BE2C (cell line): ENCODE results near the gene ATG101.

Experiments used
- DNase-seq: peaks from one replicate; pipeline ENCODE4 v3.0.0-alpha.2; 2020
- H3K27me3 ChIP-seq: fragments of 250-450 bp; sonication (Bioruptor Pico); 2 replicates; pipeline ENCODE4 v1.5.1; 2020; ENCODE audit warnings: mild to moderate bottlenecking
- H3K36me3 ChIP-seq: fragments of 250-450 bp; sonication (Bioruptor Pico); 2 replicates; pipeline ENCODE4 v1.5.1; 2020; ENCODE audit warnings: mild to moderate bottlenecking
- H3K4me1 ChIP-seq: fragments of 250-450 bp; sonication (Bioruptor Pico); 2 replicates; pipeline ENCODE4 v1.5.1; 2020
- H3K4me3 ChIP-seq: 2 replicates; pipeline ENCODE4 v1.5.1; 2011; ENCODE audit warnings: low read depth, low read length
- H3K9me3 ChIP-seq: fragments of 250-450 bp; sonication (Bioruptor Pico); 2 replicates; pipeline ENCODE4 v1.5.1; 2020
- TF ChIP-seq, protein P1 (sequence below): IDR thresholded peaks from 2 replicates; pipeline ENCODE4 v1.5.1; 2012; ENCODE audit warnings: mild to moderate bottlenecking, low read depth, low read length

ATG101 gene

DNA sequence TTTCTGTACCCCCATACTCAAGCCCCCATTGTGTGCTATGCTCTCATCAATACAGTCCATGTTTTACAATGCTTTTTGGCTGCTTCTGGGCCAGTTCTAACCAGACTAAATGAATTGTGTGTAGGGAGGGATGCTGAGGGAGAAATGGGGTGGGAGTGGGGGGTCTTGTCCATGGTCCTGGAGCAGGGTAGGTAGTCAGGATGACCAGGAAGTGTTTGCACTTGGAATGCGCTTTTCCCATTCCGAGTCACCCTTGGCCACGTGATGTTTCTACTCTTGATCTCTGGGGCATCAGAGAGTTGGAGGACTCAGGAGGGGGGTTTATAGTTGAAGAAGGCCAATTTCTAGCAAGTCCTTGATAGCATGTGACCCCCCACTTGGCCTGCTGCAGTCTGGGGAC lies 8.5 kb downstream of the ATG101 start:
- no peak for DNase-seq
- no peaks in the 10 kb centered on the region for H3K9me3 ChIP-seq
- H3K4me3 ChIP-seq = no peak overlapping the region
- peaks cover 41% of the 10 kb centered on the region for H3K4me1 ChIP-seq
- H3K27me3 ChIP-seq = no peaks in the 10 kb centered on the region
- H3K36me3 ChIP-seq = peaks cover 46% of the 10 kb centered on the region
- TF ChIP-seq, protein P1, sequence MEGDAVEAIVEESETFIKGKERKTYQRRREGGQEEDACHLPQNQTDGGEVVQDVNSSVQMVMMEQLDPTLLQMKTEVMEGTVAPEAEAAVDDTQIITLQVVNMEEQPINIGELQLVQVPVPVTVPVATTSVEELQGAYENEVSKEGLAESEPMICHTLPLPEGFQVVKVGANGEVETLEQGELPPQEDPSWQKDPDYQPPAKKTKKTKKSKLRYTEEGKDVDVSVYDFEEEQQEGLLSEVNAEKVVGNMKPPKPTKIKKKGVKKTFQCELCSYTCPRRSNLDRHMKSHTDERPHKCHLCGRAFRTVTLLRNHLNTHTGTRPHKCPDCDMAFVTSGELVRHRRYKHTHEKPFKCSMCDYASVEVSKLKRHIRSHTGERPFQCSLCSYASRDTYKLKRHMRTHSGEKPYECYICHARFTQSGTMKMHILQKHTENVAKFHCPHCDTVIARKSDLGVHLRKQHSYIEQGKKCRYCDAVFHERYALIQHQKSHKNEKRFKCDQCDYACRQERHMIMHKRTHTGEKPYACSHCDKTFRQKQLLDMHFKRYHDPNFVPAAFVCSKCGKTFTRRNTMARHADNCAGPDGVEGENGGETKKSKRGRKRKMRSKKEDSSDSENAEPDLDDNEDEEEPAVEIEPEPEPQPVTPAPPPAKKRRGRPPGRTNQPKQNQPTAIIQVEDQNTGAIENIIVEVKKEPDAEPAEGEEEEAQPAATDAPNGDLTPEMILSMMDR = no peak

DNA sequence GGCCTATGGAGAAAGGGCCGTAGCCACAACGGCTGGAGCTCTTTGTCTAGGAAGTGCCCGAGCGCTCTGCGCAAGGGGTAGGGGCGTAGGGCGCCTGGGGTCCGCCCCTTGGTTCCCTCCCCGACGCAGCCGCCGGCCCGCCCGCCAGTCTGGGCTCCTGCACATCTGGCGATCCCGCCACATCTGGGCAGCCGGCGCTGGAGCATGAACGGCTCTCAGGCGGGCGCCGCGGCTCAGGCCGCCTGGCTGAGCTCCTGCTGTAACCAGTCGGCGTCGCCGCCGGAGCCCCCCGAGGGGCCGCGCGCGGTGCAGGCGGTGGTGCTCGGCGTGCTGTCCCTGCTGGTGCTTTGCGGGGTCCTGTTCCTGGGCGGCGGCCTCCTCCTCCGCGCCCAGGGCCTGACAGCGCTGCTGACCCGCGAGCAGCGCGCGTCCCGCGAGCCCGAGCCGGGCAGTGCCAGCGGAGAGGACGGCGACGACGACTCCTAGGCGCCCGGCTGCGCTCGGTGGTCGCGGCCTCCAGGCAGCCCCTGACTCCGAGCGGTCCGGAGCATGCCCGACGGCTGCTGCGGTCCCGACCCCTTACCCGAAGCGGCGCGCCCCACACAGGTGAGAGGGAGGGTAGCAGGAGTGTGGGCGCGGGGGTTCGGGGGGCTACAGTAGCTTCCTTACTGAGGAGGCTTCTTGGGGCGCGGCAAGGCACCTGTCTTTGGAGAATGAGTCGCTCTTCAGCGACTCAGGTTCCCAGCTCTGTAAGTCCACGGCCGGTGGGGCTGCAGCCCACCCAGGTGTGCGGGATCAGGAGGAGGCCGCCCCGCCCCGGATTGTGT lies 10.0 kb downstream of the ATG101 start, which contains the start of gene SMIM41:
SMIM41 (plus strand) TSS at position 129 of the 827 bp plus-strand sequence; CDS start at position 205, 76 bp downstream.
- H3K4me3 ChIP-seq = no peak within 1 kb of the TSS
- TF ChIP-seq, protein P1 = no peak
- H3K9me3 ChIP-seq = no peaks in the 10 kb centered on the region

DNA sequence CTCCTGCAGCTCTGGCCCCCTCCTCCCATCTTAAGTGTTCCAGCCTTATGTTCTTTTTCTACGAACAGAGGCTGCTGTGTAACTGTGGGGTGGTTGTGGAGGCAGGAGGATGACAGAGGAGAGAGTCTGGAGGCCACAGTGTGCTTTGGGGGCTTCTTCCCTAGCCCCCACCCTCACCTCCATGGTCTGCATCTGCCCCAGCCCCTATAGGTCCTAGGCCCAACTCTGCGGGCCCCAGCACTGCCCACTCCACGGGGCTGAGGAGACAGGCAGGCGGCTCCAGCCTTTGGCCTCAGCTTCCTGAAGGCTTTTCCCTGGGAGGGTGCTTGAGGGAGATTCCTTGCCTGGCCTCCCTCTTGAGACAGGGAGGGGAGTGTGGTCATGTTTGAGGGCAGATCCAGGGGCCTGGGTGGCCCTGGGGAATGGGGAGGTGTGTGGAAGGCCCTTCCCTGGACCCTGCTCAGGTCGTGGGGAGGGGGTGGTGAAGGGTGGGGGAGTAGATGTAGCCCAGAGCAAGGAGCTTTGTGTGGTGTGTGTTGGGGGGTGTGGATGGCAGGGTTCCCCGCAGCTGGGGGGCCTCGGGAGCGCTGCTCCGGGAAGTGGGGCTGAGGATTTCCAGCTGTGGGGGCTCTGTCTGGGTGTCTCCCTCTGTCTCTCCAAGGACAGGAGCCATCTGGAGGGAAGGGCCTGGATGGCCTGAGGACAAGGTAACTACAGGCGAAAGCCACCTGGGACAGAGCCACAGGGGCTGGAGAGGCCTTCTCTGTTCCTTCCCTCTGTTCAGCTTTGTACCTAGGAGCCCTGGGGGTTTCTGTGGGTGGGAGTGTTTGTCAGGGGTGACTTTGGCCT lies 10.8 kb downstream of the ATG101 start:
- TF ChIP-seq, protein P1 = no peak
- DNase-seq = no peak
- H3K27me3 ChIP-seq = no peaks in the 10 kb centered on the region
- no peak overlapping the region for H3K4me3 ChIP-seq
- H3K4me1 ChIP-seq = peaks cover 31% of the 10 kb centered on the region
- H3K36me3 ChIP-seq = peaks cover 33% of the 10 kb centered on the region
- H3K9me3 ChIP-seq = no peaks in the 10 kb centered on the region

More for the DNA sequence above, 10.0 kb downstream of the ATG101 start, which contains the start of gene SMIM41:
- Histone ChIP-seq H3K4me1 (peaks cover 32% of the 10 kb centered on the region), H3K36me3 (peaks cover 41% of the 10 kb centered on the region), H3K27me3 (no peaks in the 10 kb centered on the region)
- DNase-seq = no peak

DNA sequence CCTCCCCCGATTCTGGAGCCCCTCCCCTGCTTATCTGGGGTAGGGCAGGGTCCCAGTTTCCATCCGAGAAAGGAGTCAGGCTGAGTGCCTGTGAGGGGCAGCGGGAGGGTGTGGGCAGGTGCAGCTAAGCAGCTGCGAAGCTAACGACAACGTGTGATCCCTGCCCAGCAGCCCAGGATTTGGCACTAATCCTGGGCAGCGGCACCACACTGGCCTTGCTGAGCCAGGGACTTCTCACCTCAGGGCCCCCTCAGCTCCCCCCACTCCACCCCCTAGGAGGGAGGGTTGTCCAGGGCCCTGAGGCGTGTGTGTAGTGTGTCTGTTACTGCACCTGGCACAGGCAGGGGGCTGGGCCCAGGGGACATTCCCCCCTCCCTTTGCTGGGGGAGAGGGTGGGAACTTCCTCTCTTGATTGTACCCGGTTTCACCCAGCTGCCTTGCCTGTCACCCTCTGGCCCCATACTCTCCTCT lies 11.5 kb downstream of the ATG101 start:
- no peaks in the 10 kb centered on the region for H3K9me3 ChIP-seq
- H3K36me3 ChIP-seq = peaks cover 26% of the 10 kb centered on the region
- peak; percentile 71 for DNase-seq
- TF ChIP-seq, protein P1 = no peak
- no peaks in the 10 kb centered on the region for H3K27me3 ChIP-seq
- no peak overlapping the region for H3K4me3 ChIP-seq
- peaks cover 31% of the 10 kb centered on the region for H3K4me1 ChIP-seq

DNA sequence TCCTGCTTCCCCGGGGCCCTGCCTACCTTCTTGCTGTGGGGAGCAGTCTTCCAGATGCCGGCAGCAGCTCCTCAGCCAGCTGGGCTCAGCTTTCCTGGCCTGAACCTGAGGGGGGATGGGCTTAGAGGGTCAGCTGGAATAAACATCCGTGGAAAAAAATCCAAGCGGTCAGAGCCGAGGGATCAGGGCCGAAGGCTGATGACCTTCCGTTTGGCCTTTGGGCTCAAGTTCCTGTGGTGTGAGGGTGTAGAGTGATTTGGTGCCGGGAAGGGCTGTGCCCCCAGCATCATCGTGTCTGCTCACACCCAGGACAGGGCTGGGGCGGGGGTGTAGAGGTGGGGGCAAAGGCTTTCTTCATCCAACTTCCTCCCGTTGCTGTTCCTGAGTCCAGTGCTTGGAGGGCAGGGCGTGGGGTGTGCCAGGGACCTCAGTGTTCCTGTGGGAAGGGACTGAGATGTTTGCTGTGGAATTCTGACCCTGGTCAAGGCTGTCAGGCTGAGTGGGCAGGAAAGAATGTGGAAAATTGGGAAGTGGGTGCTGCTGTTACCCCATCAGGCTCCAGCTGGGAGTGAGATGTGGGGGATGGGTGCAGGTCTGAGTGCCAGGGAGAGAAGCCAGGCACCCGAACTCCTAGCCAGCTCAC lies 12.4 kb downstream of the ATG101 start:
- TF ChIP-seq, protein P1 = no peak
- no peaks in the 10 kb centered on the region for H3K9me3 ChIP-seq
- H3K4me3 ChIP-seq = no peak overlapping the region
- no peak for DNase-seq
- peaks cover 31% of the 10 kb centered on the region for H3K4me1 ChIP-seq
- H3K27me3 ChIP-seq = no peaks in the 10 kb centered on the region
- peaks cover 18% of the 10 kb centered on the region for H3K36me3 ChIP-seq
